Measurements from ENCODE around the gene GALNT17.

GRCh38 chr7:71112436-71112835 is 19.5 kb upstream of the GALNT17 start:
- TF ChIP-seq CTCF (IDR thresholded peaks at IDR 0.05), result no peak
- TF ChIP-seq POLR2A (IDR thresholded peaks at IDR 0.05), result no peak

All from prostate gland (tissue), 2 donors.